MM.1S (cell line): ENCODE data around the gene GUCD1.
A peak's percentile ranks its signal among the peaks of the same experiment; 100 is the strongest.
"Not testable (repeated sequence)": the region's sequence is repeated elsewhere in the genome, so short reads cannot be mapped to it uniquely, and the experiment has no call there.

Source experiments
- DNase-seq: peaks from one replicate; pipeline ENCODE4 v3.0.0-alpha.2; 2015
- H2AFZ ChIP-seq: fragments of 300-600 bp; sonication (generic); 2 replicates; pipeline ENCODE4 v1.6.0; 2016; ENCODE audit warnings: antibody characterized with exemption, low read length
- H3F3A ChIP-seq: fragments of 300-600 bp; sonication (generic); 2 replicates; pipeline ENCODE4 v1.6.1; 2016; ENCODE audit warnings: mild to moderate bottlenecking, antibody characterized with exemption, low read length, moderate library complexity, mixed read lengths; ENCODE audit not compliant: insufficient read depth
- H3K27ac ChIP-seq: fragments of 300-600 bp; sonication (generic); 2 replicates; pipeline ENCODE4 v1.5.1; 2016; ENCODE audit warnings: mild to moderate bottlenecking, low read length
- H3K27me3 ChIP-seq: fragments of 300-600 bp; sonication (generic); replicated peaks from 2 replicates; pipeline ENCODE4 v1.6.0; 2016; ENCODE audit warnings: low read length; ENCODE audit not compliant: insufficient read depth
- H3K36me3 ChIP-seq: fragments of 300-600 bp; sonication (generic); replicated peaks from 2 replicates; pipeline ENCODE4 v1.6.1; 2016; ENCODE audit warnings: mild to moderate bottlenecking, low read length, mixed read lengths; ENCODE audit not compliant: insufficient read depth
- H3K4me1 ChIP-seq: fragments of 300-600 bp; sonication (generic); 2 replicates; pipeline ENCODE4 v1.6.1; 2016; ENCODE audit warnings: low read length, mixed read lengths
- H3K4me2 ChIP-seq: fragments of 300-600 bp; sonication (generic); 2 replicates; pipeline ENCODE4 v1.6.0; 2016; ENCODE audit warnings: low read depth, low read length
- H3K4me3 ChIP-seq: fragments of 300-600 bp; sonication (generic); 2 replicates; pipeline ENCODE4 v1.5.1; 2016; ENCODE audit warnings: low read length, mixed read lengths
- H3K79me2 ChIP-seq: fragments of 300-600 bp; sonication (generic); 2 replicates; pipeline ENCODE4 v1.6.1; 2016; ENCODE audit warnings: mixed run types, low read length, mixed read lengths
- H3K9ac ChIP-seq: fragments of 300-600 bp; sonication (generic); 2 replicates; pipeline ENCODE4 v1.6.1; 2016; ENCODE audit warnings: low read length, mixed read lengths
- H3K9me2 ChIP-seq: fragments of 300-600 bp; sonication (generic); replicated peaks from 2 replicates; pipeline ENCODE4 v1.6.1; 2016; ENCODE audit warnings: mild to moderate bottlenecking, low read length, mixed read lengths; ENCODE audit not compliant: insufficient read depth
- H3K9me3 ChIP-seq: fragments of 300-600 bp; sonication (generic); replicated peaks from 2 replicates; pipeline ENCODE4 v1.6.1; 2016; ENCODE audit warnings: mild to moderate bottlenecking, low read length, mixed read lengths; ENCODE audit not compliant: insufficient read depth
- H4K20me1 ChIP-seq: fragments of 300-600 bp; sonication (generic); 2 replicates; pipeline ENCODE4 v1.6.1; 2016; ENCODE audit warnings: mild to moderate bottlenecking, low read length, moderate library complexity, mixed read lengths; ENCODE audit not compliant: insufficient read depth
- CTCF ChIP-seq: fragments of 300-600 bp; sonication (generic); IDR thresholded peaks from 2 replicates; pipeline ENCODE4 v1.5.1; 2016; ENCODE audit warnings: antibody characterized with exemption, low read length, mixed read lengths
- EZH2 ChIP-seq: fragments of 300-600 bp; sonication (generic); optimal IDR thresholded peaks from 2 replicates; pipeline ENCODE3; 2017; ENCODE audit warnings: low read depth, mild to moderate bottlenecking, antibody characterized with exemption, low read length, mixed read lengths
- EZH2phosphoT487 ChIP-seq: fragments of 300-600 bp; sonication (generic); IDR thresholded peaks from 2 replicates; pipeline ENCODE4 v1.6.1; 2018; ENCODE audit warnings: antibody characterized with exemption, low read length

The GUCD1 gene

GRCh38 chr22:24601217-24602104 is 46.5 kb upstream of the GUCD1 start:
- H4K20me1 ChIP-seq = no peaks in the 10 kb centered on the region
- H3K36me3 ChIP-seq = no peaks in the 10 kb centered on the region
- no peak overlapping the region for H2AFZ ChIP-seq
- no peaks in the 10 kb centered on the region for H3F3A ChIP-seq
- no peak overlapping the region for H3K4me2 ChIP-seq
- peaks cover 4% of the 10 kb centered on the region; the same call in 1 of the 2 replicates for H3K4me1 ChIP-seq
- no peak for TF ChIP-seq EZH2
- TF ChIP-seq CTCF = no peak
- TF ChIP-seq EZH2phosphoT487 = no peak
- H3K9me2 ChIP-seq = no peaks in the 10 kb centered on the region
- H3K27ac ChIP-seq = no peak overlapping the region
- H3K4me3 ChIP-seq = no peak overlapping the region
- H3K79me2 ChIP-seq = no peaks in the 10 kb centered on the region
- H3K27me3 ChIP-seq = no peaks in the 10 kb centered on the region
- no peak overlapping the region for H3K9ac ChIP-seq
- no peaks in the 10 kb centered on the region for H3K9me3 ChIP-seq
- peak; percentile 35 for DNase-seq

- not testable (repeated sequence) for H2AFZ ChIP-seq, H4K20me1 ChIP-seq, H3K9me2 ChIP-seq, H3K9me3 ChIP-seq, H3K27ac ChIP-seq, H3K4me2 ChIP-seq, H3K4me1 ChIP-seq, H3F3A ChIP-seq, H3K4me3 ChIP-seq, H3K79me2 ChIP-seq, DNase-seq, H3K36me3 ChIP-seq, H3K9ac ChIP-seq, H3K27me3 ChIP-seq
These were observed 45.2 kb upstream of the GUCD1 start for GRCh38 chr22:24599958-24600715.

- H3K9me2 ChIP-seq = no peaks in the 10 kb centered on the region
- H3K4me2 ChIP-seq = no peak overlapping the region
- no peak overlapping the region for H3K9ac ChIP-seq
- peaks cover 4% of the 10 kb centered on the region; the same call in 1 of the 2 replicates for H3K4me1 ChIP-seq
- DNase-seq = no peak
- H3K4me3 ChIP-seq = no peak overlapping the region
- no peaks in the 10 kb centered on the region for H3F3A ChIP-seq
- no peak overlapping the region for H3K27ac ChIP-seq
- no peaks in the 10 kb centered on the region for H3K9me3 ChIP-seq
- no peaks in the 10 kb centered on the region for H3K79me2 ChIP-seq
- no peak for TF ChIP-seq EZH2phosphoT487
- TF ChIP-seq CTCF = no peak
- TF ChIP-seq EZH2 = no peak
- no peaks in the 10 kb centered on the region for H3K36me3 ChIP-seq
- H4K20me1 ChIP-seq = no peaks in the 10 kb centered on the region
- no peaks in the 10 kb centered on the region for H3K27me3 ChIP-seq
- no peak overlapping the region for H2AFZ ChIP-seq
These were observed 44.6 kb upstream of the GUCD1 start for GRCh38 chr22:24599514-24599913.

GRCh38 chr22:24597076-24597475 is 42.1 kb upstream of the GUCD1 start:
- H3K4me3 ChIP-seq, H3K36me3 ChIP-seq, H3K27ac ChIP-seq, DNase-seq, H3K9me2 ChIP-seq, H3K4me1 ChIP-seq, H2AFZ ChIP-seq, H3F3A ChIP-seq, H3K27me3 ChIP-seq, H4K20me1 ChIP-seq, H3K4me2 ChIP-seq, H3K9me3 ChIP-seq, H3K9ac ChIP-seq, H3K79me2 ChIP-seq: not testable (repeated sequence)
